Measurements from ENCODE around the gene TRAIP.
A peak's percentile ranks its signal among the peaks of the same experiment; 100 is the strongest.
"Not testable (repeated sequence)": the region's sequence is repeated elsewhere in the genome, so short reads cannot be mapped to it uniquely, and the experiment has no call there.

TRAIP gene

GRCh38 chr3:49856181-49857005 is at the start of gene TRAIP:
TSS of gene TRAIP (minus strand) at chr3:49856564. CDS start at chr3:49856453, 111 bp downstream.
- DNase-seq: peak; percentile 94

DNA sequence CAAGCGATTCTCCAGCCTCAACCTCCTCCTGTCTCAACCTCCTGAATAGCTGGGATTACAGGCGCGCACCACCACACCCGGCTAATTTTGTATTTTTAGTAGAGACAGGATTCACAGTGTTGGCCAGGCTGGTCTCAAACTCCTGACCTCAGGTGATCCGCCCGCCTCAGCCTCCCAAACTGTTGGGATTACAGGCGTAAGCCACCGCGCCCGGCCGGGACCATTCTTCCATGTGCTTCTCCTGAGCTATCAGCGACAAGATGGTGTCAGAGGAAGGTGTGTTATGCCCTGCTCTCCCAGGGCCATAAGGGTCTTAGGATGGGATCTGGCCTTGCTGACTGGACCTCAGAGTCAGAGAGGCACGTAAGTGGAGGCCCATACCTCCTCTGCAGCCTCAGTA is 48.1 kb upstream of the TRAIP start:
- DNase-seq: not testable (repeated sequence)

DNA sequence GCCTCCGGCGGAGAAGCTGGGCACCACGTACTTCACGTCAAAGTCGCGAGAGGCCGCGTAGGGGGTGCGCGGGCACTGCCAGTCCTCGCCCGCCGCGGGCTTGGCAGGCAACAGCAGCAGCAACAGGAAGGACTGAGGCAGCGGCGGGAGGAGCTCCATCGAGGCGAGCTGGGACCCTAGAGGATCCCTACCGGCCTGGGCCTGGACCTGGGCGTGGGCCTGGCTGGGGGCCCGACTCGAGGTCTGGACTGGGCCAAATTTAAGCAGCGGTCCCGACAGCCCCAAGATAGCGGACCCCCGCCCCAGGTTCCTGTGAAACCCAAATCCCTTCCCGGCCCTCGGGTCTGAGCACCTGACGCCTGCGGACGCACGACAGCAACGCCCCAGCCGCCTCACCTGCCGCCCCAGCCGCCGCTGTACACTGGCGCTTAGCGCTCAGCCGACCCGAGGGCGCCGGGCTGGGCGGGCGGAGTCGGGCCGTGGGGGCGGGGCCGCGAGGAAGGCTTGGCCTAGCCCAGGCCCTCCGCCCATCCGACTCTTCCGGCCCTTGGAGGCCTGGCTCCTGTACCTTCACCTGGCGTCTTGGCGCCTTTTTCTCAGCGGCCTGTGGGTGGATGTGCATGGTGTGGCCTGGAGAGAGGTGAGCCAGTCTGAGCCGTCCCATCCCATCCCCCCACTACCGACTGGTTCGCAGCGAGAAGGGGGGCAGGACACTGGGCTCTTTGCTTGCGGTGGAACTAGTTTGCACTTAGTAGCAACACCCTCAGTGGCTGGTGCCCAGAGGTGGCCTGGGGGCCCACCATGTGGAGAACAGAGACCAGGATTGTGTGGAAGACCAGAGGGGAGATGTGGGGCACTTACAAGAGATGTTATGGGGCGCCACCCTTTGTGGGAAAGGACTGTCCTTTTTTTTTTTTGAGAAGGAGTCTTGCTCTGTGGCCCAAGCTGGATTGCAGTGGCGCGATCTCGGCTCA is 47.4 kb upstream of the TRAIP start, which contains the start of gene MST1R:
Gene MST1R (minus strand): TSS at position 423 of the 974 bp plus-strand sequence. CDS start 264 bp downstream, at position 159.
- no peak for DNase-seq

- DNase-seq: no peak
Observed at GRCh38 chr3:49902511-49903345, 46.4 kb upstream of the TRAIP start.

DNA sequence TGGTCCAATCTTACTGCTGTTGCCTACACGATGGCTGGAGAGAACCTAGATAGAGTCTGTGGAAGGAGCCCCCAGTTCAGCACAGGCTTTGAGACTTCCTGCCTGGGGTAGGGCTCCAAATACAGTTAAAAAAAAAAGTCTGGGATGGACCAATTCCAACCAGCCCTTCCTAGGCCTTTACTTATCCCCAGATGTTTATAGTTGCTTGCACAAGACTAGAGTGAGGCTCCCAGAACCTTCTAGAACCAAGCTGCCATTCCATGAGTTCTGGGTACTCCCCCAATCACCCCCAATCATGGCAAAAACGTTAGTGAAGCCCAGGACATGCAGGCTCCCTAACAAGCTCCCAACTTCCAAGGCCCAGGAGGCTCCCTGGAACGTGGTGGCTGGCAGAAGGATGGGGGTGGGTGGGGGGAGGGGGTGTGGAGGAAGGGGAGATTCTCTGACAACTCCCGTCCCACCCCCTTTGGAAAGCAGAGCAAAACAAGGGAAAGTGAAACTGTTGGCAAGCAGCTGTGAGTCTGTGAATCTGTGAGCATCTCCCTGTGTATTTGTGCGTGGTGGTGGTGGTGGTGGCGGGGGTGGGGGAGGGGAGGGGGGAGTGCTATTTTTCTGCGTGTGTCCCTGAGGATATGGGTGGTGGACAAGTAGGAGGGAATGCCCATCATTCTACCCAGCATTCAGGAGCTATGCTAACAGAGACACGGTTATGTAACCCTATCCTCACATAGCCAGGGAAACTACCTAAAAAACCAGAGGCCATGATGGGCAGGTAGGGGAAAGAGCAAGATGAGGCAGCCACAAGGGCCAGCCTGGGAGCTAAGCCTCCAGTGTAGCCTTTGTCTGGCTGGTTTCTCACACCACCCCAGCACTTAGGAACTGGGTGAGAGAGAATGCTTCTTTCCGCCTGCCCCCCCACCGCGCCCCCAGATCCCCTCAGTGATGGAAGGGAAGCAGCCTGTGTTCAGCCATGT is 45.3 kb upstream of the TRAIP start:
- DNase-seq: no peak

GRCh38 chr3:49900491-49901153 is 44.3 kb upstream of the TRAIP start:
- DNase-seq: no peak

DNA sequence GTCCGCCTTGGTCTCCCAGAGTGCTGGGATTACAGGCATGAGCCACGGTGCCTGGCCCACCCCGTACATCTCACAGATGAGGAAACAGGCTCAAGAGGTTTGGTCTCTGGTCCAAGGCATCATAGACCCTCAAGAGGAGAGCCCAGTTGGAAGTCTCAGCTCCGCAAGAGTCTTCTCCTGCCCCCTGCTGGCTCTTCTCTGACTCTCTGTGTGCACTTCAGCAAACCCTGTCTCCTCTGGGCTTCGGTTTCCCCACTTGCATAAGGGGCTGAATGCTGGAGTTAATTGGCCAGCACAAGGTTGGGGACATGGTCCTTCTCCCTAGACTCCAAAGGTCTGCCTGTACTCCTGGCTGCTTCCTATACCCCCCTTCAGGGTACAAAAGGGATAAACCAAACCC is 43.5 kb upstream of the TRAIP start:
- DNase-seq: peak; percentile 32

GRCh38 chr3:49898991-49899390 is 42.6 kb upstream of the TRAIP start:
- peak; percentile 13 for DNase-seq

GRCh38 chr3:49896345-49896744 is 40.0 kb upstream of the TRAIP start:
- DNase-seq: no peak

DNA sequence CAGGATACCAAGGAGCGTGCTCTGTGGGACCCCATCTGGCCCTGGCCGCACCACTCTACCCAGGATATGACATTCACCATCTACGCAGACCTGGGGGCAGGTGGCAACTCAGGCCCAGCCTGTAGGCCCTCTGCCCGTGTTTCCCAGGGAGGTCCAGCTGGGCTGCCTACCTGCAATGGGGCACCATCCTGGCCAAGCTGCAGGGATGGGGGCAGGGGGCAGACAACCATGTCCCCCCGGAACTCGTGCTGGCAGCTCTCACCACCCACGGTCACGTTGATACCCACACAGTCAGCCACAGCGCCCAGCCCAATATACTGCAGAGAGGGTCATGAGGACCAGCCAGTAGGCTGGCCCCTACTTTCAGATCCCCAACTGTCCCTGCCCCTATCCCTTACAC is 39.4 kb upstream of the TRAIP start:
- DNase-seq: no peak

DNA sequence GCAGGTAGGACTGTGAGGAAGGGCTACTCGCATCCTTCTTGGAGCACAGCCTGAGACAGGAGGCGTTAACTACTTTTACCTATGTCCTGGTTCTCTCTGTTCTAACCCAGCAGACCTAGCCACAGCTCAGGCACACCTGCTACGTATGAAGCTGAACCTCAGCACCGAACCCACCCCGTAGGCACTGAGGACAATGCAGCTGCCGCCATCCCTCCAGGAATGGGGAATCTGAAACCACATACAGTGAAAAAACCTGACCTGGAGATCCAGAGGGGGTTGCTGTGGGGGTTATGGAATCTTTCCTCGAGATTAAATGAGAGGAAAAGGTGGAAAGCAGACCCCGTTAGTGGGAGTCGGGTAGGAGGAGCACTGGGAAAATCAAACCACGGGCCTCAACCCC is 32.9 kb upstream of the TRAIP start:
- no peak for DNase-seq

DNA sequence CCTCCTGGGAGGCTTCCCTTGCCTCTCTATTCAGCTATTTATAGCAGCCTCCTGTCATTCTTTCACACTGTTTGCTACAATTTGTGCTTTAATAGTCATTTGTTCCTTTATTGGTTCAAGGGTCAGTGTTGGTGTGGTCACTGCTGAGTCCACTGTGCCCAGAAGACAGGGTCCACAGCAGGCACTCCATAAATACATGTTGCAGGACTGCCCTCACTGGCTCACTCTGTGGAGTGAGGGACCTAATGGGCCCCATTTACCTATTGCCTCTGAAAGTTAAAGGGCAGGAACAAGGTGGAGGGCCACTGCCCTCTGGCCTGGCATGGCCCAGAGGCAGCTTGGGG is 30.5 kb upstream of the TRAIP start:
- no peak for DNase-seq

- DNase-seq: no peak
Observed at GRCh38 chr3:49883998-49884397, 27.6 kb upstream of the TRAIP start.

GRCh38 chr3:49882166-49882565 is 25.8 kb upstream of the TRAIP start:
- DNase-seq: peak; percentile 73

GRCh38 chr3:49880581-49881315 is 24.4 kb upstream of the TRAIP start:
- DNase-seq: no peak

GRCh38 chr3:49879721-49880120 is 23.4 kb upstream of the TRAIP start:
- DNase-seq: no peak

DNA sequence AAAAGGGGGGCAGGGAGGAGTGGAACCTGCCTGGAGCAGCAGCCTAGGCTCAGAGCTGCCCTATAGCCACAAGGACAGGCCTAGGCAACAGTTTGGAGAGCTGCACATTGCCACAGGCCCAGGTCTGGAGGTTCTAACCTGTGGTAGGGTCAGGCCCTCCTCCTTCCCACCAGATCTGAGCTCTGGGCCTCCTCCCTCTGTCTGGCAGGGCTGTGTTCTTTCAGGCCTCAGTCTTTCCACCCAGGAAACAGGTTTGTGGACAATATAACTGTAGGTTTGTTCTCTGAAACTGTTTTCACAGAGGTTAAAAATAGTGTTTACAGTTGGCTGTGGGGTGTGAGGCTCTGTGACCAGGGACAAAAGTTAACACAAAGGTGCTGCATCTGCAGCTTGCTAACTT is 22.3 kb upstream of the TRAIP start:
- no peak for DNase-seq

- no peak for DNase-seq
Observed at GRCh38 chr3:49877716-49878115, 21.4 kb upstream of the TRAIP start.

DNA sequence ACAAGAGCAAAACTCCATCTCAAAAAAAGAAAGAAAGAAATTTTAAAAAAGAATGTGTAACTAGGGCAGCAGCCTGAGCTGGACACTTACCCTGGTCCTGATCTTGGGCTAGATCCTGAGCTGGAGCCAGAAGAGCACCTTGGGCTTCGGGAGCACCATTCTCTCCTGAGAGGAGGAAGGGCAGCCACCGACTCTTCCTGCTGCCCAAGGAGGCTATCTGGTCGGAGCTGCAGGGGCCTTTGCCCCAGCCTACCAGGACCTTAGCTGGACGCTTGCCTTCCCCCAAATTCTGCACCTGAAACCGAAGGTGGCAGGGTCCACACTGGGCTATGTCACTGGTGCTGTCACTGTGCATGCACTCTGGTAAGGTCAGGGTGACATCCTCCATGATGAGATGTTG is 20.2 kb upstream of the TRAIP start:
- DNase-seq: no peak

DNA sequence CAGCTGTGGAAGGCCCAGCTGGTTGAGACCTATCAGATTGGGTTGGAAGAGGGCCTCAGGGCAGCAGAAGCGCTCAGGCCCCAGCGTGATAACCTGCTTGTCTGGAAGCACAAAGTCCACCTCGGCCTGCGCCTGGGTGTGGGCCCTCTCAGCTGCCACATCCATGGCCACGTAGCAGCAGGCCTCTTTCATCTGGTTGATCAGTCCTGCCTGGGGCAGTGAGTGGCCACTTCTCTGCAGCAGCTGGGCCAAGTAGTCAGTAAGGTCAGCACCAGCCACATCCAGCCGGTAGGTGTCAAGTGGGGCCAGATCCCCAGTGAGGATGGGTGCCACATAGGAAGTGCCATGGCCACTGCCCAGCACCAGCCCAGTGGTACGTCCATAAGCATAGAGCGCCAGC is 17.3 kb upstream of the TRAIP start:
- DNase-seq: peak; percentile 14

Measured in left hindlimb (tissue), 1 donor.